Peyer's patch (tissue), 4 donors: ENCODE measurements around the gene RIMBP2.

Experiments used
- CTCF ChIP-seq, 6 experiments: fragments of 450-650 bp in 4 of 6; fragments of 200-600 bp in 2 of 6; sonication (generic) in 1 of 6; IDR thresholded peaks; one replicate each; pipeline ENCODE4 v1.5.1; 2017 to 2019; ENCODE audit warnings: antibody characterized with exemption in 6 of 6, mild to moderate bottlenecking in 3 of 6, moderate library complexity in 1 of 6
- POLR2A ChIP-seq, 2 donors: fragments of 450-650 bp; IDR thresholded peaks; one replicate each; pipeline ENCODE4 v1.5.1; 2017; ENCODE audit warnings: antibody characterized with exemption in 2 of 2, mild to moderate bottlenecking in 2 of 2, moderate library complexity in 2 of 2

- TF ChIP-seq CTCF (IDR thresholded peaks at IDR 0.05) (no peak), POLR2A (IDR thresholded peaks at IDR 0.05) (no peak)
Measured at GRCh38 chr12:130526813-130527212, 189.3 kb downstream of the RIMBP2 start.
